SK-N-SH (cell line): Measurements from ENCODE around the gene SLC9A2. TPM values are rescaled to one million over a fixed set of nuclear protein-coding genes. Genes with fewer than 3 reads are reported as not detected.
A peak's percentile ranks its signal among the peaks of the same experiment; 100 is the strongest.

ENCODE experiments used
- CTCF ChIA-PET: fragments of 300-600, 350-600 bp; formaldehyde crosslinking; extraction: SDS; loops from one replicate; lab custom pipeline; 2021; lab: Yijun Ruan, JAX
- POLR2A ChIA-PET: fragments of 350-600 bp; sonication (Branson Sonifier 250); formaldehyde crosslinking; extraction: SDS; loops from one replicate; lab custom pipeline; 2020; ENCODE audit warnings: antibody characterized with exemption, inconsistent platforms; lab: Yijun Ruan, JAX
- DNase-seq: peaks from one replicate; pipeline ENCODE4 v3.0.0; 2012
- H2AFZ ChIP-seq: fragments of 200-600 bp; sonication (generic); 2 replicates; pipeline ENCODE4 v1.8.1; 2016; ENCODE audit warnings: antibody characterized with exemption, mild to moderate bottlenecking, low read depth
- H3F3A ChIP-seq: fragments of 200-600 bp; sonication (generic); replicated peaks from 2 replicates; pipeline ENCODE3; 2016; ENCODE audit warnings: antibody characterized with exemption, mild to moderate bottlenecking; ENCODE audit not compliant: insufficient read depth
- H3K27ac ChIP-seq, 2 experiments: fragments of 200-500 bp in 1 of 2; fragments of 200-600 bp in 1 of 2; sonication (Bioruptor generic) in 1 of 2; sonication (generic), shearing (Covaris generic) in 1 of 2; 2 replicates each; pipeline versions ENCODE4 v1.5.1 to v1.6.1; 2014 to 2016; ENCODE audit warnings: low read depth in 2 of 2, inconsistent platforms in 1 of 2, low read length in 1 of 2, mild to moderate bottlenecking in 1 of 2, mixed read lengths in 1 of 2
- H3K27me3 ChIP-seq: fragments of 200-600 bp; sonication (generic), shearing (Covaris generic); 2 replicates; pipeline ENCODE4 v1.6.1; 2016; ENCODE audit warnings: mixed run types; ENCODE audit not compliant: insufficient read depth
- H3K36me3 ChIP-seq, 2 experiments: fragments of 200-500 bp in 1 of 2; fragments of 200-600 bp in 1 of 2; sonication (Bioruptor generic) in 1 of 2; sonication (generic) in 1 of 2; replicated peaks in 1 of 2; 2 replicates each; pipeline versions ENCODE3 to v1.5.1; 2014 to 2016; ENCODE audit warnings: low read length in 1 of 2, mild to moderate bottlenecking in 1 of 2; ENCODE audit not compliant: insufficient read depth in 2 of 2, control insufficient read depth in 1 of 2
- H3K4me1 ChIP-seq, 2 experiments: fragments of 200-500 bp in 1 of 2; fragments of 200-600 bp in 1 of 2; sonication (Bioruptor generic) in 1 of 2; sonication (generic), shearing (Covaris generic) in 1 of 2; 2 replicates each; pipeline versions ENCODE4 v1.5.1 to v1.6.1; 2014 to 2016; ENCODE audit warnings: low read depth in 1 of 2, low read length in 1 of 2, mixed run types in 1 of 2; ENCODE audit not compliant: insufficient read depth in 2 of 2, control insufficient read depth in 1 of 2
- H3K4me2 ChIP-seq: fragments of 200-600 bp; sonication (generic), shearing (Covaris generic); 2 replicates; pipeline ENCODE4 v1.6.1; 2017; ENCODE audit warnings: mixed run types
- H3K4me3 ChIP-seq, 2 experiments: fragments of 200-500 bp in 1 of 2; fragments of 200-600 bp in 1 of 2; sonication (Bioruptor generic) in 1 of 2; sonication (generic), shearing (Covaris generic) in 1 of 2; 2 replicates each; pipeline versions ENCODE4 v1.5.1 to v1.8.1; 2014 to 2016; ENCODE audit warnings: low read depth in 2 of 2, inconsistent platforms in 1 of 2, low read length in 1 of 2, mild to moderate bottlenecking in 1 of 2, mixed read lengths in 1 of 2, moderate library complexity in 1 of 2
- H3K79me2 ChIP-seq: fragments of 200-600 bp; sonication (generic); 2 replicates; pipeline ENCODE4 v1.8.1; 2017; ENCODE audit warnings: mild to moderate bottlenecking; ENCODE audit not compliant: insufficient read depth
- H3K9ac ChIP-seq: fragments of 200-600 bp; sonication (generic); 2 replicates; pipeline ENCODE4 v1.6.1; 2017; ENCODE audit warnings: mixed run types
- H3K9me2 ChIP-seq: fragments of 200-600 bp; sonication (generic); 2 replicates; pipeline ENCODE4 v1.6.1; 2017; ENCODE audit warnings: mixed run types
- H3K9me3 ChIP-seq: fragments of 200-600 bp; sonication (generic); 2 replicates; pipeline ENCODE4 v1.6.1; 2017; ENCODE audit warnings: mixed run types, mild to moderate bottlenecking, moderate library complexity
- H4K20me1 ChIP-seq: fragments of 200-600 bp; sonication (generic); 2 replicates; pipeline ENCODE4 v1.6.1; 2017; ENCODE audit warnings: mild to moderate bottlenecking, mixed run types; ENCODE audit not compliant: insufficient read depth
- CTCF ChIP-seq: fragments of 200-600 bp; sonication (generic); IDR thresholded peaks from 2 replicates; pipeline ENCODE4 v1.6.1; 2017; ENCODE audit warnings: antibody characterized with exemption, mild to moderate bottlenecking, moderate library complexity
- EP300 ChIP-seq, 2 experiments: IDR thresholded peaks; 2 replicates each; pipeline versions ENCODE4 v1.4.0 to v1.6.1; 2012; ENCODE audit warnings: borderline replicate concordance in 1 of 2, low read depth in 1 of 2, low read length in 1 of 2
- FOSL2 ChIP-seq: IDR thresholded peaks from 2 replicates; pipeline ENCODE4 v1.4.0; 2012; ENCODE audit warnings: low read depth, mild to moderate bottlenecking, moderate library complexity, borderline replicate concordance
- MEF2A ChIP-seq: IDR thresholded peaks from 2 replicates; pipeline ENCODE4 v1.4.0; 2012; ENCODE audit warnings: low read depth, borderline replicate concordance
- RAD21 ChIP-seq: IDR thresholded peaks from 2 replicates; pipeline ENCODE4 v1.6.1; 2012; ENCODE audit warnings: mild to moderate bottlenecking, low read length
- RXRA ChIP-seq: IDR thresholded peaks from 2 replicates; pipeline ENCODE4 v1.4.0; 2012; ENCODE audit warnings: low read depth, mild to moderate bottlenecking, borderline replicate concordance
- SIN3A ChIP-seq: IDR thresholded peaks from 2 replicates; pipeline ENCODE4 v1.6.1; 2012; ENCODE audit warnings: low read depth, mild to moderate bottlenecking, low read length, moderate library complexity, borderline replicate concordance
- SMC3 ChIP-seq: IDR thresholded peaks from 2 replicates; pipeline ENCODE4 v1.6.1; 2012; ENCODE audit warnings: low read depth, low read length, improper control_type of control experiment
- YY1 ChIP-seq: IDR thresholded peaks from 2 replicates; pipeline ENCODE4 v1.4.0; 2012; ENCODE audit warnings: low read depth, mild to moderate bottlenecking
- WGBS: methylation state at CpG from one replicate; pipeline ENCODE4 v1.1.6; 2017; ENCODE audit warnings: low lambda C conversion rate; 5-methylcytosine and 5-hydroxymethylcytosine counted together
- polyA plus RNA-seq, 3 experiments: library from polyadenylated mRNA; depleted of rRNA; stranded (reverse); fragments of >200 nt; gene quantifications; 2 replicates each; pipeline ENCODE4 v1.2.3, GENCODE V29; 2012
- TF ChIP-seq, protein P1 (sequence below): IDR thresholded peaks from 2 replicates; pipeline ENCODE4 v1.6.1; 2012; ENCODE audit warnings: mild to moderate bottlenecking, low read depth, low read length, moderate library complexity

Gene SLC9A2
- polyA plus RNA-seq, 1 of the 3 experiments (the other 2 are of a cell fraction): not detected

DNA sequence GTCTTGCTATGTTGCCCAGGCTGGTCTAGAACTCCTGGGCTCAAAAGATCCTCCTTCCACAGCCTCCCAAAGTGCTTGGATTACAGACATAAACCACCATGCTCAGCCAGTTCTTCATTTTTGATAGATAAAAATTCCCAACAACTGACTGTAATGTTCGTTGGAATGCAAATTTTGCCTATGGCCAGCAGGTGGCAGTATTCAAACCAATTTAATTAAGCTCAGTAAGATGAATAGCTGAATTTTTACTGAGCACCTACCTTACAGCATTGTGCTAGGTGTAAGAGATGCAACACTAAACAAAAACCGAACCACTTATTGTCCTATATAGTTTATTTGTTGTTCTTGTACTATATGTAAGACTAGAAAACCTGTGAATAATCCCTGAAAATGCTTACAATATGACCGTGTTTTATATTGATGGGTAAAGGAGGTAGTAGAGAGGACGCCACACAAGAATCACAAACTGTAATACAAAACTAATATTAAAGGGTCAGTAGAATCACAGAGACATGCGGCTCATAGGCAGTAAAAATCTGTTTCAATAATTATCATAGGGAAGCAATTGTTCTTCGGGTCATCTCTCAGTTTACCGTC, 134.3 kb downstream of the SLC9A2 start (continued):
- peak; percentile 92 for TF ChIP-seq CTCF
- TF ChIP-seq RXRA: no peak

- TF ChIP-seq EP300 (IDR thresholded peaks at IDR 0.05; ENCODE audit: borderline replicate concordance in 1 of 2, low read depth in 1 of 2, low read length in 1 of 2) (no peak), MEF2A (no peak), FOSL2 (no peak), SMC3 (no peak), RAD21 (no peak), SIN3A (no peak), YY1 (no peak)
- TF ChIP-seq, protein P1, sequence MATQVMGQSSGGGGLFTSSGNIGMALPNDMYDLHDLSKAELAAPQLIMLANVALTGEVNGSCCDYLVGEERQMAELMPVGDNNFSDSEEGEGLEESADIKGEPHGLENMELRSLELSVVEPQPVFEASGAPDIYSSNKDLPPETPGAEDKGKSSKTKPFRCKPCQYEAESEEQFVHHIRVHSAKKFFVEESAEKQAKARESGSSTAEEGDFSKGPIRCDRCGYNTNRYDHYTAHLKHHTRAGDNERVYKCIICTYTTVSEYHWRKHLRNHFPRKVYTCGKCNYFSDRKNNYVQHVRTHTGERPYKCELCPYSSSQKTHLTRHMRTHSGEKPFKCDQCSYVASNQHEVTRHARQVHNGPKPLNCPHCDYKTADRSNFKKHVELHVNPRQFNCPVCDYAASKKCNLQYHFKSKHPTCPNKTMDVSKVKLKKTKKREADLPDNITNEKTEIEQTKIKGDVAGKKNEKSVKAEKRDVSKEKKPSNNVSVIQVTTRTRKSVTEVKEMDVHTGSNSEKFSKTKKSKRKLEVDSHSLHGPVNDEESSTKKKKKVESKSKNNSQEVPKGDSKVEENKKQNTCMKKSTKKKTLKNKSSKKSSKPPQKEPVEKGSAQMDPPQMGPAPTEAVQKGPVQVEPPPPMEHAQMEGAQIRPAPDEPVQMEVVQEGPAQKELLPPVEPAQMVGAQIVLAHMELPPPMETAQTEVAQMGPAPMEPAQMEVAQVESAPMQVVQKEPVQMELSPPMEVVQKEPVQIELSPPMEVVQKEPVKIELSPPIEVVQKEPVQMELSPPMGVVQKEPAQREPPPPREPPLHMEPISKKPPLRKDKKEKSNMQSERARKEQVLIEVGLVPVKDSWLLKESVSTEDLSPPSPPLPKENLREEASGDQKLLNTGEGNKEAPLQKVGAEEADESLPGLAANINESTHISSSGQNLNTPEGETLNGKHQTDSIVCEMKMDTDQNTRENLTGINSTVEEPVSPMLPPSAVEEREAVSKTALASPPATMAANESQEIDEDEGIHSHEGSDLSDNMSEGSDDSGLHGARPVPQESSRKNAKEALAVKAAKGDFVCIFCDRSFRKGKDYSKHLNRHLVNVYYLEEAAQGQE: no peak
- Histone ChIP-seq H3F3A (no peaks in the 10 kb centered on the region), H3K4me2 (no peak overlapping the region), H4K20me1 (no peaks in the 10 kb centered on the region), H3K9ac (no peak overlapping the region), H3K27me3 (no peaks in the 10 kb centered on the region), H3K4me3 (no peak overlapping the region), H3K4me1 (no peaks in the 10 kb centered on the region), H3K9me3 (no peaks in the 10 kb centered on the region), H3K9me2 (no peaks in the 10 kb centered on the region), H3K36me3 (no peaks in the 10 kb centered on the region), H3K27ac (no peak overlapping the region), H2AFZ (no peak overlapping the region), H3K79me2 (no peaks in the 10 kb centered on the region)
- ChIA-PET POLR2A (no interaction called here), CTCF (interaction anchor here (0.6 to 5.0 kb wide), 8 partner anchors 11 to 54 kb away, joined by 3 to 63 read pairs (median 6); a partner anchor contains a TSS)
- WGBS: 82% methylated on average over 3 of the region's 3 CpGs
- DNase-seq: no peak
Measured at GRCh38 chr2:102754456-102755145, 135.2 kb downstream of the SLC9A2 start.
